ENCODE data around the gene MYO1E. TPM values are rescaled to one million over a fixed set of nuclear protein-coding genes. Genes with fewer than 3 reads are reported as not detected.

Gene MYO1E
- polyA plus RNA-seq, 1 donor from 2014 or later: 0.38 TPM

- Histone ChIP-seq H2AFZ (ENCODE audit: low read depth, low read length) (no peak overlapping the region), H3K4me2 (ENCODE audit: low read length) (no peak overlapping the region), H3K9me2 (ENCODE audit: insufficient read depth, low read length) (no peaks in the 10 kb centered on the region), H3K9me3 (ENCODE audit: low read length) (no peaks in the 10 kb centered on the region), H3F3A (ENCODE audit: insufficient read depth, low read length, poor library complexity, severe bottlenecking) (no peaks in the 10 kb centered on the region), H4K20me1 (ENCODE audit: insufficient read depth) (no peaks in the 10 kb centered on the region), H3K79me2 (replicated peaks; ENCODE audit: insufficient read depth, low read length) (no peaks in the 10 kb centered on the region), H3K27ac (ENCODE audit: low read length) (no peak overlapping the region), H3K36me3 (ENCODE audit: insufficient read depth, low read length) (no peaks in the 10 kb centered on the region), H3K27me3 (ENCODE audit: insufficient read depth, low read depth, low read length) (no peaks in the 10 kb centered on the region), H3K4me3 (ENCODE audit: low read length) (no peak overlapping the region), H3K9ac (ENCODE audit: low read length) (no peak overlapping the region)
- TF ChIP-seq RAD21 (conservative IDR thresholded peaks at IDR 0.05): no peak
These were observed 55.5 kb downstream of the MYO1E start for GRCh38 chr15:59317211-59317610.

GRCh38 chr15:59315914-59316451 lies 56.7 kb downstream of the MYO1E start:
- H3K36me3 ChIP-seq (ENCODE audit: insufficient read depth, low read length): no peaks in the 10 kb centered on the region
- no peaks in the 10 kb centered on the region for H3K9me3 ChIP-seq (ENCODE audit: low read length)
- H3F3A ChIP-seq (ENCODE audit: insufficient read depth, low read length, poor library complexity, severe bottlenecking): no peaks in the 10 kb centered on the region
- no peaks in the 10 kb centered on the region for H4K20me1 ChIP-seq (ENCODE audit: insufficient read depth)
- H3K27me3 ChIP-seq (ENCODE audit: insufficient read depth, low read depth, low read length): no peaks in the 10 kb centered on the region
- no peak overlapping the region for H3K27ac ChIP-seq (ENCODE audit: low read length)
- no peak overlapping the region for H3K9ac ChIP-seq (ENCODE audit: low read length)
- no peak overlapping the region for H3K4me3 ChIP-seq (ENCODE audit: low read length)
- no peak overlapping the region for H3K4me2 ChIP-seq (ENCODE audit: low read length)
- no peaks in the 10 kb centered on the region for H3K9me2 ChIP-seq (ENCODE audit: insufficient read depth, low read length)
- no peaks in the 10 kb centered on the region for H3K79me2 ChIP-seq (replicated peaks; ENCODE audit: insufficient read depth, low read length)
- no peak overlapping the region for H2AFZ ChIP-seq (ENCODE audit: low read depth, low read length)
- no peak for TF ChIP-seq MXI1 (conservative IDR thresholded peaks at IDR 0.05; ENCODE audit: poor library complexity, severe bottlenecking)
- no peak for TF ChIP-seq EZH2 (IDR thresholded peaks at IDR 0.05; ENCODE audit: borderline replicate concordance, insufficient read depth, low read length, poor library complexity, severe bottlenecking)
- no peak for TF ChIP-seq REST (IDR thresholded peaks at IDR 0.05; ENCODE audit: borderline replicate concordance)
- TF ChIP-seq TAF1 (IDR thresholded peaks at IDR 0.05; ENCODE audit: low read depth): no peak
- TF ChIP-seq SMC3 (conservative IDR thresholded peaks at IDR 0.05; ENCODE audit: poor library complexity): no peak
- TF ChIP-seq CTCF (IDR thresholded peaks at IDR 0.05; ENCODE audit: poor library complexity, severe bottlenecking): no peak
- no peak for TF ChIP-seq POLR2AphosphoS5 (IDR thresholded peaks at IDR 0.05)
- no peak for TF ChIP-seq RAD21 (conservative IDR thresholded peaks at IDR 0.05)
- TF ChIP-seq EP300 (conservative IDR thresholded peaks at IDR 0.05; ENCODE audit: poor library complexity, severe bottlenecking): no peak
